Tibial nerve (tissue), 4 donors: ENCODE data around the gene TBC1D22A.

Source experiments
- CTCF ChIP-seq, 5 experiments: fragments of 200-600 bp in 3 of 5; fragments of 450-650 bp in 2 of 5; sonication (generic) in 3 of 5; IDR thresholded peaks; one replicate each; pipeline ENCODE4 v1.5.1; 2016 to 2019; ENCODE audit warnings: antibody characterized with exemption in 5 of 5, mild to moderate bottlenecking in 3 of 5, moderate library complexity in 2 of 5
- EP300 ChIP-seq, 2 donors: sonication (generic); formaldehyde crosslinking; IDR thresholded peaks; one replicate each; pipeline ENCODE4 v1.6.1; 2017; ENCODE audit warnings: antibody characterized with exemption in 2 of 2, mild to moderate bottlenecking in 1 of 2
- POLR2A ChIP-seq, 2 donors: fragments of 450-650 bp; IDR thresholded peaks; one replicate each; pipeline ENCODE4 v1.6.1; 2017; ENCODE audit warnings: antibody characterized with exemption in 2 of 2, mild to moderate bottlenecking in 2 of 2, moderate library complexity in 2 of 2

DNA sequence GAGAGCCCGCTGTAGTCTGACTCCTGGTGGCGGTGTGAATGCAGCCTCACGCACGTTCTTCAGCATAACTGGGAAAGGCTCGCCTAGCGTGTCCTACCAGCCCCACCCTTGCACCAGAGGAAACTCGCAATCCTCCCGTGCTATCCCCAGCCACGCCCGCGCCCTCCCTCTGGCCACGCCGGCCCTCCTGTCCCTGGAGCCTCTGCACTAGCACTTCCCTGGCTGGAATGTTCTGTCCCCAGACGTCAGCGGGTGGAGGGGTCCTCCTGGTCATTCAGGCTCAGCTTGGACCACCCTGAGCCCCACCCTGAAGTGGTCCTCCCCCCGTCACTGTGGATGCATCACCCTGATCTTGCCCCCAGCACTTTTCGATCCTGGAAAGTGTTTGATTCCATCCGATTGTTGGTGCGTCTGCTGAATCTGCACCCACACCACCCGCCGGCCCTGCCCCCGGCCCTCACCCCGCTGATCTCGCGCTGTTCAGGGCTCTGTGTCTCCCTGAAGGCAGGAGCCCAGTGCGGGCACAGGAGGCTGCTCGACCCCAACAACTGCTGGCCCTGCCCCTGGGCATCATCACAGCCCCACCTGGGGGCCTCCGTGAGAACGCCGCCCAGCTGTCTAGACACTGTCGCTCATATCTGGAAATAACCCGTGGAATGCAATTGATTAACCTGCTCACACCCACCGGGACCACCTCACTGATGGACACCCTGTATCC, 437.0 kb downstream of the TBC1D22A start:
- no peak for TF ChIP-seq POLR2A (IDR thresholded peaks at IDR 0.05)
- no peak for TF ChIP-seq CTCF (IDR thresholded peaks at IDR 0.05)
- no peak for TF ChIP-seq EP300 (IDR thresholded peaks at IDR 0.05)
